Vagina (tissue), 2 donors: Measurements from ENCODE around the gene EVPL.

Experiments
- POLR2A ChIP-seq, 2 donors: fragments of 450-650 bp; IDR thresholded peaks; one replicate each; pipeline ENCODE4 v1.6.1; 2017; ENCODE audit warnings: antibody characterized with exemption in 2 of 2, mild to moderate bottlenecking in 2 of 2, moderate library complexity in 2 of 2
- POLR2AphosphoS5 ChIP-seq, 2 donors: sonication (generic); formaldehyde crosslinking; IDR thresholded peaks; one replicate each; pipeline ENCODE4 v1.9.0; 2017; ENCODE audit warnings: antibody characterized with exemption in 2 of 2, mild to moderate bottlenecking in 2 of 2, low read depth in 1 of 2; ENCODE audit not compliant: insufficient read depth in 1 of 2
- TF ChIP-seq, protein P1 (sequence below), 3 experiments: fragments of 450-650 bp in 2 of 3; fragments of 200-600 bp in 1 of 3; sonication (generic) in 1 of 3; IDR thresholded peaks; one replicate each; pipeline ENCODE4 v1.5.1; 2017 to 2019; ENCODE audit warnings: antibody characterized with exemption in 3 of 3, mild to moderate bottlenecking in 2 of 3, moderate library complexity in 2 of 3

DNA sequence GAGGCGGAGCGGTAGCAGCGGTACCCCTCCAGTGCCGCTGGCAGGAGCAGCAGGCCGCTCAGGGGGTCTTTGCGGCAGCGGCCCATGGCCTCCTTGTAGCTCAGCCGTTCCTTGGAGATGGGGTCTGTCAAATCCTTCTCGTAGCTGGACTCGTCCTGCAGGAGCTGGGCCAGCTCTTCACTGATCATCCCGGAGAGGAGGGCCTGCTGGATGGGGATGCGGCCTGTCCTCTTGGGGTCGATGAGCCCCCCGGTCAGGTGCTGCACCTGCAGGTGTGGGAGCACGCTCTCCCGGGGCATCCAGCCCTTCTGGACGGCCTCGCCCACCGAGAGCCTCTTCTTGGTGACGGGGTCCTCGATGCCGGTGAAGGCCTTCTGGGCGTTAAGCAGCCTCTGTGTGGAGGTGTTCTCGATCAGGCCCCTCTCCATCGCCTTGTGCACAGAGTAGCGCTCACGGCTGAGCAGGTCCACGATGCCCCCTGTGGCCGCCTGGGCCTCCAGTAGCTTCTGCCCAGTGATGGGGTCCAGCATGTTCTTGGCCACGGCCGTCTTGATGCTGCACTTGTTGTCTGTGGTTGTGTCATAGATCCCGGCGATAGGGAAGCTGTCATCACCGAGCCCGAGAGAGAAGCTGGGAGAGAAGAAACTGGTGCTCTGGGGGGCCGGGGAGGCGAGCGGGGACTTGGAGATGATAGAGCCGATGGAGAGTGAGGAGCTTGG is 19.8 kb downstream of the EVPL start:
- TF ChIP-seq, protein P1, sequence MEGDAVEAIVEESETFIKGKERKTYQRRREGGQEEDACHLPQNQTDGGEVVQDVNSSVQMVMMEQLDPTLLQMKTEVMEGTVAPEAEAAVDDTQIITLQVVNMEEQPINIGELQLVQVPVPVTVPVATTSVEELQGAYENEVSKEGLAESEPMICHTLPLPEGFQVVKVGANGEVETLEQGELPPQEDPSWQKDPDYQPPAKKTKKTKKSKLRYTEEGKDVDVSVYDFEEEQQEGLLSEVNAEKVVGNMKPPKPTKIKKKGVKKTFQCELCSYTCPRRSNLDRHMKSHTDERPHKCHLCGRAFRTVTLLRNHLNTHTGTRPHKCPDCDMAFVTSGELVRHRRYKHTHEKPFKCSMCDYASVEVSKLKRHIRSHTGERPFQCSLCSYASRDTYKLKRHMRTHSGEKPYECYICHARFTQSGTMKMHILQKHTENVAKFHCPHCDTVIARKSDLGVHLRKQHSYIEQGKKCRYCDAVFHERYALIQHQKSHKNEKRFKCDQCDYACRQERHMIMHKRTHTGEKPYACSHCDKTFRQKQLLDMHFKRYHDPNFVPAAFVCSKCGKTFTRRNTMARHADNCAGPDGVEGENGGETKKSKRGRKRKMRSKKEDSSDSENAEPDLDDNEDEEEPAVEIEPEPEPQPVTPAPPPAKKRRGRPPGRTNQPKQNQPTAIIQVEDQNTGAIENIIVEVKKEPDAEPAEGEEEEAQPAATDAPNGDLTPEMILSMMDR (IDR thresholded peaks at IDR 0.05): no peak
- no peak for TF ChIP-seq POLR2A (IDR thresholded peaks at IDR 0.05)
- TF ChIP-seq POLR2AphosphoS5 (IDR thresholded peaks at IDR 0.05; ENCODE audit: insufficient read depth in 1 of 2, low read depth in 1 of 2): no peak
